Measurements from ENCODE around the gene INIP. TPM values are rescaled to one million over a fixed set of nuclear protein-coding genes. Genes with fewer than 3 reads are reported as not detected.
"Not testable (repeated sequence)": the region's sequence is repeated elsewhere in the genome, so short reads cannot be mapped to it uniquely, and the experiment has no call there.

INIP gene
- total and polyA plus RNA-seq, 4 experiments from 2014 or later = 25.2 to 44.6 (median 38.2) TPM

GRCh38 chr9:112680731-112681402 is 37.0 kb downstream of the INIP start:
- POLR2A ChIA-PET (ENCODE audit: partially characterized antibody) = no interaction called here
- CTCF ChIA-PET (ENCODE audit: partially characterized antibody) = interaction anchor here (0.6 kb wide), 1 partner anchor 235 kb away, joined by 3 read pairs; no protein-coding TSS in a partner anchor
- no peak overlapping the region for H3K4me3 ChIP-seq (ENCODE audit: low read length in 2 of 2)
- Mint-ChIP-seq H3K36me3 (peaks cover 14 to 22% of the 10 kb centered on the region in 2 donors), H3K27me3 (peaks cover 0 to 6% of the 10 kb centered on the region in 2 donors), H3K4me3 (no peak overlapping the region), H3K4me1 (peaks cover 5 to 10% (median 6%) of the 10 kb centered on the region in 4 donors), H3K9me3 (peaks cover 3 to 31% (median 20%) of the 10 kb centered on the region in 8 donors), H3K27ac (no peak overlapping the region)
- H3K27ac ChIP-seq (ENCODE audit: low read depth, low read length) = no peak overlapping the region
- no peaks in the 10 kb centered on the region for H3K27me3 ChIP-seq (ENCODE audit: insufficient read depth, low read length)
- intact Hi-C loops (cut with micrococcal nuclease) = no loop called here
- H3K36me3 ChIP-seq (ENCODE audit: insufficient read depth, low read length) = no peaks in the 10 kb centered on the region
- no peak for DNase-seq
- H3K9me3 ChIP-seq (ENCODE audit: control insufficient read depth in 1 of 2, low read length in 2 of 2) = peaks cover 0 to 6% of the 10 kb centered on the region in 2 donors
- H3K4me1 ChIP-seq (ENCODE audit: insufficient read depth, low read length) = peaks cover 3% of the 10 kb centered on the region

GRCh38 chr9:112677040-112677439 is 40.9 kb downstream of the INIP start:
- H3K36me3 Mint-ChIP-seq = peaks cover 4 to 10% of the 10 kb centered on the region in 2 donors
- H3K4me3 ChIP-seq (ENCODE audit: low read length in 2 of 2) = no peak overlapping the region
- H3K27me3 Mint-ChIP-seq = peaks cover 4 to 7% of the 10 kb centered on the region in 2 donors
- no peaks in the 10 kb centered on the region for H3K4me1 ChIP-seq (ENCODE audit: insufficient read depth, low read length)
- intact Hi-C loops (cut with micrococcal nuclease) = no loop called here
- no peak overlapping the region for H3K27ac Mint-ChIP-seq
- peaks cover 0 to 6% (median 1%) of the 10 kb centered on the region in 4 donors for H3K4me1 Mint-ChIP-seq
- ChIA-PET POLR2A (ENCODE audit: partially characterized antibody) (no interaction called here), CTCF (ENCODE audit: partially characterized antibody) (no interaction called here)
- H3K27ac ChIP-seq (ENCODE audit: low read depth, low read length) = no peak overlapping the region
- peaks cover 0 to 6% of the 10 kb centered on the region in 2 donors for H3K9me3 ChIP-seq (ENCODE audit: control insufficient read depth in 1 of 2, low read length in 2 of 2)
- peaks cover 3 to 33% (median 20%) of the 10 kb centered on the region in 8 donors for H3K9me3 Mint-ChIP-seq
- H3K27me3 ChIP-seq (ENCODE audit: insufficient read depth, low read length) = no peaks in the 10 kb centered on the region
- H3K4me3 Mint-ChIP-seq = no peak overlapping the region
- DNase-seq = no peak
- no peaks in the 10 kb centered on the region for H3K36me3 ChIP-seq (ENCODE audit: insufficient read depth, low read length)

GRCh38 chr9:112673221-112673620 is 44.7 kb downstream of the INIP start:
- H3K9me3 ChIP-seq (ENCODE audit: control insufficient read depth in 1 of 2, low read length in 2 of 2); POLR2A ChIA-PET (ENCODE audit: partially characterized antibody); H3K36me3 ChIP-seq (ENCODE audit: insufficient read depth, low read length): not testable (repeated sequence)

GRCh38 chr9:112670991-112671625 is 46.8 kb downstream of the INIP start:
- ChIA-PET CTCF (ENCODE audit: partially characterized antibody) (no interaction called here), POLR2A (ENCODE audit: partially characterized antibody) (no interaction called here)
- no peak overlapping the region for H3K4me3 Mint-ChIP-seq
- H3K36me3 Mint-ChIP-seq = no peaks in the 10 kb centered on the region
- intact Hi-C loops (cut with micrococcal nuclease) = no loop called here
- Histone ChIP-seq H3K27me3 (ENCODE audit: insufficient read depth, low read length) (no peaks in the 10 kb centered on the region), H3K4me3 (ENCODE audit: low read length in 2 of 2) (no peak overlapping the region), H3K9me3 (ENCODE audit: control insufficient read depth in 1 of 2, low read length in 2 of 2) (no peaks in the 10 kb centered on the region), H3K4me1 (ENCODE audit: insufficient read depth, low read length) (no peaks in the 10 kb centered on the region), H3K36me3 (ENCODE audit: insufficient read depth, low read length) (no peaks in the 10 kb centered on the region), H3K27ac (ENCODE audit: low read depth, low read length) (no peak overlapping the region)
- no peak overlapping the region for H3K27ac Mint-ChIP-seq
- H3K4me1 Mint-ChIP-seq = no peaks in the 10 kb centered on the region
- peaks cover 1 to 4% of the 10 kb centered on the region in 2 donors for H3K27me3 Mint-ChIP-seq
- DNase-seq = no peak
- H3K9me3 Mint-ChIP-seq = peaks cover 0 to 3% (median 0%) of the 10 kb centered on the region in 8 donors

More at GRCh38 chr9:112673221-112673620, 44.7 kb downstream of the INIP start:
- H3K27me3 ChIP-seq (ENCODE audit: insufficient read depth, low read length); DNase-seq; H3K4me1 ChIP-seq (ENCODE audit: insufficient read depth, low read length); H3K27ac ChIP-seq (ENCODE audit: low read depth, low read length); intact Hi-C loops (cut with micrococcal nuclease); H3K4me3 ChIP-seq (ENCODE audit: low read length in 2 of 2); CTCF ChIA-PET (ENCODE audit: partially characterized antibody); H3K36me3 Mint-ChIP-seq; H3K27ac Mint-ChIP-seq; H3K4me1 Mint-ChIP-seq; H3K4me3 Mint-ChIP-seq; H3K27me3 Mint-ChIP-seq: not testable (repeated sequence)
- H3K9me3 Mint-ChIP-seq = peaks cover 3 to 16% (median 12%) of the 10 kb centered on the region in 8 donors

GRCh38 chr9:112669326-112669725 is 48.6 kb downstream of the INIP start:
- DNase-seq = no peak
- H3K27me3 Mint-ChIP-seq = peaks cover 0 to 4% of the 10 kb centered on the region in 2 donors
- no peak overlapping the region for H3K4me3 Mint-ChIP-seq
- intact Hi-C loops (cut with micrococcal nuclease) = no loop called here
- ChIA-PET CTCF (ENCODE audit: partially characterized antibody) (no interaction called here), POLR2A (ENCODE audit: partially characterized antibody) (no interaction called here)
- Histone ChIP-seq H3K9me3 (ENCODE audit: control insufficient read depth in 1 of 2, low read length in 2 of 2) (no peaks in the 10 kb centered on the region), H3K4me3 (ENCODE audit: low read length in 2 of 2) (no peak overlapping the region), H3K4me1 (ENCODE audit: insufficient read depth, low read length) (no peaks in the 10 kb centered on the region), H3K27ac (ENCODE audit: low read depth, low read length) (no peak overlapping the region), H3K36me3 (ENCODE audit: insufficient read depth, low read length) (no peaks in the 10 kb centered on the region), H3K27me3 (ENCODE audit: insufficient read depth, low read length) (no peaks in the 10 kb centered on the region)
- H3K27ac Mint-ChIP-seq = no peak overlapping the region
- H3K36me3 Mint-ChIP-seq = no peaks in the 10 kb centered on the region
- H3K4me1 Mint-ChIP-seq = no peaks in the 10 kb centered on the region
- H3K9me3 Mint-ChIP-seq = no peaks in the 10 kb centered on the region

DNA sequence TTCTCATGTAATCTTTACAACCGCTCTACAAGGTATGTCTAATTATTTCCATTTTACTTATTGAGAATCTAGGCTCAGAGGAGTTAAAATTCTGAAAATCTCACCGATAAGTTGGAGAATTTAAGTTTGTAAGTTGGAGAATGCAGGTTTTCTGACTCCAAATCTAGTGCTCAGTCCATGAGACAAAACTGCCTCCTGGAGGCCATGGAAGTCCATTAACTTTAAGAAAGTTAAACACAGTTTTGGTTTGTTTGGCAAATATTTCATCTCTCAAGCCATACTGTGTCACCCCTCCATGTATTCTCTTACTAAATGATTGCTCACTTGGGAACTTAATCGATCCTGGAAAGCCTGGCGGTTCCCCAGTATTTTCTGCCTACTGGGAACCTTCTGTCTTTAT is 52.6 kb downstream of the INIP start:
- H3K27me3 ChIP-seq (ENCODE audit: insufficient read depth, low read length) = no peaks in the 10 kb centered on the region
- intact Hi-C loops (cut with micrococcal nuclease) = loop anchor here (1.0 kb wide), 1 partner anchor 222 kb away; no protein-coding TSS in a partner anchor
- ChIA-PET POLR2A (ENCODE audit: partially characterized antibody) (no interaction called here), CTCF (ENCODE audit: partially characterized antibody) (no interaction called here)
- no peak for DNase-seq
- H3K36me3 Mint-ChIP-seq = no peaks in the 10 kb centered on the region
- H3K4me3 Mint-ChIP-seq = no peak overlapping the region
- H3K27ac ChIP-seq (ENCODE audit: low read depth, low read length) = no peak overlapping the region
- H3K4me3 ChIP-seq (ENCODE audit: low read length in 2 of 2) = no peak overlapping the region
- no peak overlapping the region for H3K27ac Mint-ChIP-seq
- no peaks in the 10 kb centered on the region for H3K9me3 Mint-ChIP-seq
- H3K27me3 Mint-ChIP-seq = no peaks in the 10 kb centered on the region
- no peaks in the 10 kb centered on the region for H3K4me1 Mint-ChIP-seq
- no peaks in the 10 kb centered on the region for H3K4me1 ChIP-seq (ENCODE audit: insufficient read depth, low read length)
- no peaks in the 10 kb centered on the region for H3K36me3 ChIP-seq (ENCODE audit: insufficient read depth, low read length)
- no peaks in the 10 kb centered on the region for H3K9me3 ChIP-seq (ENCODE audit: control insufficient read depth in 1 of 2, low read length in 2 of 2)

DNA sequence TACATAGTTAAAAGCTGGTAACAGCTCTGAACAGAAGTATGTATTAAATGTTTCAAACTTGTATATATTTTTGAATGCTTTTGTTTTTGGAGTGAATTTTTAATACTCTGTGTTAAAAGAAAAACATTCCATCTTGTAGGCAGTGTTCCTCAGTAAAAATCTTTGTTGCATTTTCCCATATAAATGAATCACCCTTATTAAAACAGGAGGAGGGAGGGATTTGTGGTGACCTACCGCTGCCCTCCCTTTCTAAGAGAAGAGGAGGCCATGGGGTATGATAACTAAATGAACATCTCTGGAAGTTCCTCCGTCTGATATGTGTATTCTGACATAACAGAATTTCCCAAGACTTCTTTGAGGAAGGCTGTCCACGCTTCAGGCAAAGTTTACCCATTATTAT is 53.4 kb downstream of the INIP start:
- CTCF ChIA-PET (ENCODE audit: partially characterized antibody) = no interaction called here
- POLR2A ChIA-PET (ENCODE audit: partially characterized antibody) = no interaction called here
- no peaks in the 10 kb centered on the region for H3K36me3 ChIP-seq (ENCODE audit: insufficient read depth, low read length)
- H3K27me3 ChIP-seq (ENCODE audit: insufficient read depth, low read length) = no peaks in the 10 kb centered on the region
- Mint-ChIP-seq H3K27ac (no peak overlapping the region), H3K4me1 (no peaks in the 10 kb centered on the region), H3K9me3 (no peaks in the 10 kb centered on the region), H3K4me3 (no peak overlapping the region), H3K36me3 (no peaks in the 10 kb centered on the region), H3K27me3 (no peaks in the 10 kb centered on the region)
- no peaks in the 10 kb centered on the region for H3K4me1 ChIP-seq (ENCODE audit: insufficient read depth, low read length)
- intact Hi-C loops (cut with micrococcal nuclease) = no loop called here
- no peak for DNase-seq
- H3K9me3 ChIP-seq (ENCODE audit: control insufficient read depth in 1 of 2, low read length in 2 of 2) = no peaks in the 10 kb centered on the region
- no peak overlapping the region for H3K27ac ChIP-seq (ENCODE audit: low read depth, low read length)
- H3K4me3 ChIP-seq (ENCODE audit: low read length in 2 of 2) = no peak overlapping the region
